GM15510 (cell line): ENCODE data around the gene HOXC12.

Experiments used
- POLR2A ChIP-seq: IDR thresholded peaks from 3 replicates; pipeline ENCODE4 v1.6.1; 2011; ENCODE audit warnings: borderline replicate concordance; ENCODE audit not compliant: insufficient read length; ENCODE audit errors: extremely low read depth

Gene HOXC12

GRCh38 chr12:53937596-53938325 lies 16.9 kb upstream of the HOXC12 start:
- no peak for TF ChIP-seq POLR2A

- TF ChIP-seq POLR2A: no peak
These were observed 16.2 kb upstream of the HOXC12 start, which contains the start of gene HOXC13 for GRCh38 chr12:53938326-53939140. HOXC13 (plus strand) TSS chr12:53938831; CDS start chr12:53938907, 76 bp downstream.

- TF ChIP-seq POLR2A: no peak
These were observed 15.3 kb upstream of the HOXC12 start for GRCh38 chr12:53939141-53940108.

- TF ChIP-seq POLR2A: no peak
These were observed 14.2 kb upstream of the HOXC12 start for GRCh38 chr12:53940443-53941014.

GRCh38 chr12:53941187-53941586 lies 13.5 kb upstream of the HOXC12 start:
- no peak for TF ChIP-seq POLR2A

GRCh38 chr12:53941750-53942149 lies 13.0 kb upstream of the HOXC12 start:
- TF ChIP-seq POLR2A: no peak

GRCh38 chr12:53942467-53942997 lies 12.2 kb upstream of the HOXC12 start:
- TF ChIP-seq POLR2A: no peak

GRCh38 chr12:53944209-53944608 lies 10.5 kb upstream of the HOXC12 start:
- no peak for TF ChIP-seq POLR2A

- TF ChIP-seq POLR2A: no peak
These were observed 9.5 kb upstream of the HOXC12 start for GRCh38 chr12:53944907-53945847.

GRCh38 chr12:53947743-53948142 lies 7.0 kb upstream of the HOXC12 start:
- no peak for TF ChIP-seq POLR2A

GRCh38 chr12:53948650-53949593 lies 5.8 kb upstream of the HOXC12 start:
- TF ChIP-seq POLR2A: no peak

- TF ChIP-seq POLR2A: no peak
These were observed 4.9 kb upstream of the HOXC12 start for GRCh38 chr12:53949631-53950436.

GRCh38 chr12:53950437-53950773 lies 4.3 kb upstream of the HOXC12 start:
- TF ChIP-seq POLR2A: no peak
